ENCODE data around the gene HIVEP3. TPM values are rescaled to one million over a fixed set of nuclear protein-coding genes. Genes with fewer than 3 reads are reported as not detected.
A peak's percentile ranks its signal among the peaks of the same experiment; 100 is the strongest.

The HIVEP3 gene
- total and polyA plus RNA-seq, 3 experiments from 2014 or later = 15.1 to 24.0 (median 23.0) TPM

DNA sequence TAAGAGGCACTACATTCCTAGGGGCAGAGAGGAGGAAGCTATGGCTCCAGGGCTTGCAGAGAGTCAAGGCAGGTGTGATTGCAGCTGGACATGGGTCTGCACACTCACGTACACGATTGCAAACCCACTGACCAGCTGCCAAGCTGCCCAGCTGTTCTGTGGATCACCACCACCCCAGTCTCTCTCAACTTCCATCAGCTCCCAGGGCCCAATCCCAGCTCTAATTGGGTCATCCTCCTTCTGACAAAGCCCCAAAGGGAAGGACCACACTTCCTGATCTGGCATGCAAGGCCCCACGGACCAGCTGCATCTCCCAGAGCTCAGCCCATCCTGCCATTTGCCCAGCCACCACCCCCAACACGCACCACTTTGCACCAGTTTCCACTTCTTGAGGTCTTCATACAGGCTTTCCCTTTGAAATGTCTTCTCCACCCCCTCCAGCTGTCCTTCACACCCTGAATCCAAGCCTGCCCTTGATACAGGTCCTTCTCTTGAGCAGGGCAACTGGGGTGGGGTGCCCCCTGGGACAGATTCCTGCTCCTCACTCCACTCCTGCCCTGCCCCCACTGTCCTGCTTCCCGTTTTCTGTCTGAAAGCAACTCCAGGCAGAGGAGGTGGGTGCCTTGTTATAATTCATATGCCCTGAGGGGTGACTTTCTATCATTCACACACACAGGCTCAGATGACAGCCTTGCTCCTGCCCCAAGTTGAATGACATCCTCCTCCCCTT lies 254.9 kb downstream of the HIVEP3 start:
- CTCF ChIA-PET = interaction anchor here (1.1 kb wide), 1 partner anchor 252 kb away, joined by 3 read pairs; no protein-coding TSS in a partner anchor
- H3K9me3 ChIP-seq (ENCODE audit: low read length) = no peaks in the 10 kb centered on the region
- peaks cover 66 to 87% (median 79%) of the 10 kb centered on the region in 3 donors for H3K4me1 Mint-ChIP-seq
- peak overlapping the region; percentile 69 to 95 (median 92) for H3K27ac Mint-ChIP-seq
- POLR2A ChIA-PET = interaction anchor here (1.8 kb wide), 1 partner anchor 10 kb away, joined by 5 read pairs; no protein-coding TSS in a partner anchor
- H3K27me3 ChIP-seq (ENCODE audit: insufficient read depth, low read length, poor library complexity, severe bottlenecking) = no peaks in the 10 kb centered on the region
- DNase-seq = no peak
- no peaks in the 10 kb centered on the region for H3K27me3 Mint-ChIP-seq
- no peak overlapping the region for H3K4me3 ChIP-seq (ENCODE audit: low read length)
- no peak overlapping the region for H3K27ac ChIP-seq (ENCODE audit: low read depth, low read length)
- H3K36me3 ChIP-seq (ENCODE audit: insufficient read depth, low read length) = no peaks in the 10 kb centered on the region
- no peaks in the 10 kb centered on the region for H3K9me3 Mint-ChIP-seq
- peaks cover 49% of the 10 kb centered on the region for H3K4me1 ChIP-seq (ENCODE audit: insufficient read depth, low read length)
- H3K36me3 Mint-ChIP-seq = peaks cover 0 to 4% (median 1%) of the 10 kb centered on the region in 3 donors
- H3K4me3 Mint-ChIP-seq = peak overlapping the region; percentile 42 to 98 (median 59)

DNA sequence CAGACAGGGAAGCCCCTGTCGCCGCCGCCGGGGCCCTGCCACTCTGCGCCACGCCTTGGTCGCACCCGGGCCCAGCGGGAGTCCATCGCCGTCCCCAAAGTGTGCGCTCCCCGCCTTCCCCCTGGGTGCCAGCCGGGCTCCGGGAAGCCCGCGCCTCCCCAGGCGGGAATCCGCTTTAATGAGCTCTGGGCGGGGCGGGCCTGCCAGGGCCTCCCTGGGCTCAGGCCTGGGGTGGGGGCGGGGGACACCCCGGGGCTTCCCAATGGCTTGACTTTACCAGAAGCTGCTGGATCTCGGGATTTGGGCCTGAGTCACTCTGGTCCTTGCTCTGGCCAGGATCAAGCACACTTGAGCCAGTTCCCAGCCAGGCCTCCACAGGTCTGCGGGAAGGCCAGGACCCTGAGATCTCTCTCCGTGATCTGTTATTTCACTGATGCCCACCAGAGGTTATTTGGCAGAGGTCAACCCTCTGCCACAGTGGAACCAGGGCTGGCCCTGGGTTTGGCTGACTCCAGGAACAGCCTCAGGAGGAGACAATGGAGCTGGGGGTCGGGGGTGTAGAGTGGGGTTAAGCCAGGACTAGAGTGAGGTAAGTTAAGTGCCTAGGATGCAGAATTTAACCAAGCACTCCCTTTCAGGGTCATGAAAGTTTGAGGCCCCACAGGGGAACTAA lies 255.8 kb downstream of the HIVEP3 start:
- peaks cover 0 to 4% (median 1%) of the 10 kb centered on the region in 3 donors for H3K36me3 Mint-ChIP-seq
- DNase-seq = no peak
- Histone ChIP-seq H3K27ac (ENCODE audit: low read depth, low read length) (peak overlapping the region; percentile 58), H3K4me1 (ENCODE audit: insufficient read depth, low read length) (peaks cover 41% of the 10 kb centered on the region), H3K36me3 (ENCODE audit: insufficient read depth, low read length) (no peaks in the 10 kb centered on the region), H3K9me3 (ENCODE audit: low read length) (no peaks in the 10 kb centered on the region), H3K4me3 (ENCODE audit: low read length) (no peak overlapping the region), H3K27me3 (ENCODE audit: insufficient read depth, low read length, poor library complexity, severe bottlenecking) (no peaks in the 10 kb centered on the region)
- POLR2A ChIA-PET = interaction anchor here (1.8 kb wide), 1 partner anchor 11 kb away, joined by 5 read pairs; no protein-coding TSS in a partner anchor
- CTCF ChIA-PET = interaction anchor here (1.1 to 1.6 kb wide), 2 partner anchors 142 to 253 kb away, joined by 3 read pairs; no protein-coding TSS in a partner anchor
- peak overlapping the region; percentile 68 to 98 (median 74) for H3K4me3 Mint-ChIP-seq
- H3K4me1 Mint-ChIP-seq = peaks cover 61 to 86% (median 75%) of the 10 kb centered on the region in 3 donors
- no peaks in the 10 kb centered on the region for H3K27me3 Mint-ChIP-seq
- H3K9me3 Mint-ChIP-seq = no peaks in the 10 kb centered on the region
- peak overlapping the region; percentile 69 to 95 (median 92) for H3K27ac Mint-ChIP-seq

DNA sequence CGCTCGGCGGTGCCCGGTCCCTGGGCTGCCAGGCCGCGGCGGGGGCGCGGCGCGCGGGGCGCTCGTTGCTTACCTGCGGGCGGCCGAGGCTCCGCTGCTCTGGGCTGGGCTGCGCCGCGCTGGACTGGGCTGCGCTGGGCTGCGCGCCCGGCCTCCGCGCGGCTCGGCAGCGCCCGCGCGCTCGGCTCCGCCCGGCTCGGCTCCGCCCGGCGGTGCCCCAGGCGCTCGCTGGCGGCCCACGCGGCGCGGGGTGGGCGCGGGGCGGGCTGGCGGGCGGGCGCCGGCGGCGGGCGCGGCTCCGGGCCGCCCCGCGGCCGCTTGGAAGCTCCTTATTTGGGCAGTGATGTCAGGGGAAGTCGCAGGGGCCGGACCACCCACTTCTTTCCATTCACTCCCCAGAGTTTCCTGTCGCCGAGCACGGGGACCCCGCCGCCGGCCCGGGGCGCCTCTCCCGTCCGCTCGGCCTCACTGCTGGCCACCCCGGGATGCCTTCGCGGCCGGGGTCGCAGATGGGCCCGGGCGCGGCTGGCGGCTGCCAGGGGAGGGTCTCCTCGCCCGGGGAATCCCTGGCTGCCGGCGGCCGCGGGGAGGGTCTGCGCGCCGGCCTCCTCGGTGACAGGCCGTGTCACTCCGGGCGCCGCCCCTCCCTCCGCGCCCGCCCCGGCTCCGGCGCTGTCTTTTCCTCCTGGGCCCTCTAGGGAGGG lies 256.5 kb downstream of the HIVEP3 start:
- H3K27ac ChIP-seq (ENCODE audit: low read depth, low read length) = peak overlapping the region; percentile 58
- peak overlapping the region in 3 of 8 donors; percentile 47 to 82 (median 76) for H3K27ac Mint-ChIP-seq
- ChIA-PET CTCF (interaction anchor here (1.6 kb wide), 1 partner anchor 142 kb away, joined by 3 read pairs; no protein-coding TSS in a partner anchor), POLR2A (no interaction called here)
- H3K4me3 Mint-ChIP-seq = peak overlapping the region in 6 of 7 donors; percentile 29 to 73 (median 60)
- peaks cover 0 to 4% (median 1%) of the 10 kb centered on the region in 3 donors for H3K36me3 Mint-ChIP-seq
- peaks cover 58 to 86% (median 73%) of the 10 kb centered on the region in 3 donors for H3K4me1 Mint-ChIP-seq
- H3K27me3 Mint-ChIP-seq = no peaks in the 10 kb centered on the region
- no peaks in the 10 kb centered on the region for H3K9me3 Mint-ChIP-seq
- no peaks in the 10 kb centered on the region for H3K27me3 ChIP-seq (ENCODE audit: insufficient read depth, low read length, poor library complexity, severe bottlenecking)
- peak; percentile 64 to 85 (median 70) for DNase-seq
- H3K9me3 ChIP-seq (ENCODE audit: low read length) = no peaks in the 10 kb centered on the region
- peaks cover 34% of the 10 kb centered on the region for H3K4me1 ChIP-seq (ENCODE audit: insufficient read depth, low read length)
- H3K36me3 ChIP-seq (ENCODE audit: insufficient read depth, low read length) = no peaks in the 10 kb centered on the region
- H3K4me3 ChIP-seq (ENCODE audit: low read length) = no peak overlapping the region

DNA sequence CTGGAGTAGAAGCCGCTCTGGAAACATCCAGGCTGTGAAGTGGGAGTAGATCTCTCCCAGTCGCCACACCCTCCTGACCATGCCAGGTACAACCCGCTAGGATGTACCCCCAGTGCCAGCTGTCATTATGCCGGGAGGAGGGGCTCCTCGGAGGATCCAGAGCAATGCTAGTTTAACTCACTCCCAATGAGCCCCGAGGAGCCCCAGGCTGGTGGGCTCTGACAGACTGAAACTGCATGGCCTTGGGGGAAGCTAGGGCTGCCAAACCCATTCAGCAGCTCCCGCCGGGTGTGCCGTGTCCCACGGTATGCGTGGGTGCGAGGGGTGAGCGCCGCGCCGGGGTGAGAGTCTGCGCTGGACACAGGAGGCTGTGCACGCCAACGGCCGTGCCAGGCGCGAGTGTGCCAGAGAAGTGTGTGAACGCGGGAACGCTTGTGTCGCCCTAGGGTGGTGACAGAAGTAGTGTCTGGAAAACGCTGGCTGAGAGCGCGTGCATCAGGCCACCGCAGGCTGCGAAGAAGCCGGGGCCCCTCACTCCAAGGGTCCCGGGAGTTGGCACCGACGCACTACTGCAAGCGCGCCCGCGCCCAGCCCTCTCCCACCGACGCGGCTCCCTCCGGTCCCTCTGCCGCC lies 257.2 kb downstream of the HIVEP3 start:
- Histone ChIP-seq H3K9me3 (ENCODE audit: low read length) (no peaks in the 10 kb centered on the region), H3K27ac (ENCODE audit: low read depth, low read length) (no peak overlapping the region), H3K36me3 (ENCODE audit: insufficient read depth, low read length) (no peaks in the 10 kb centered on the region), H3K4me1 (ENCODE audit: insufficient read depth, low read length) (peaks cover 28% of the 10 kb centered on the region), H3K27me3 (ENCODE audit: insufficient read depth, low read length, poor library complexity, severe bottlenecking) (no peaks in the 10 kb centered on the region), H3K4me3 (ENCODE audit: low read length) (peak overlapping the region; percentile 63)
- Mint-ChIP-seq H3K4me3 (peak overlapping the region; percentile 88 to 97 (median 90)), H3K27ac (peak overlapping the region; percentile 71 to 92 (median 80)), H3K27me3 (no peaks in the 10 kb centered on the region), H3K36me3 (peaks cover 0 to 4% (median 1%) of the 10 kb centered on the region in 3 donors), H3K4me1 (peaks cover 56 to 86% (median 73%) of the 10 kb centered on the region in 3 donors), H3K9me3 (no peaks in the 10 kb centered on the region)
- ChIA-PET CTCF (interaction anchor here (1.6 kb wide), 1 partner anchor 143 kb away, joined by 3 read pairs; no protein-coding TSS in a partner anchor), POLR2A (no interaction called here)
- DNase-seq = no peak

DNA sequence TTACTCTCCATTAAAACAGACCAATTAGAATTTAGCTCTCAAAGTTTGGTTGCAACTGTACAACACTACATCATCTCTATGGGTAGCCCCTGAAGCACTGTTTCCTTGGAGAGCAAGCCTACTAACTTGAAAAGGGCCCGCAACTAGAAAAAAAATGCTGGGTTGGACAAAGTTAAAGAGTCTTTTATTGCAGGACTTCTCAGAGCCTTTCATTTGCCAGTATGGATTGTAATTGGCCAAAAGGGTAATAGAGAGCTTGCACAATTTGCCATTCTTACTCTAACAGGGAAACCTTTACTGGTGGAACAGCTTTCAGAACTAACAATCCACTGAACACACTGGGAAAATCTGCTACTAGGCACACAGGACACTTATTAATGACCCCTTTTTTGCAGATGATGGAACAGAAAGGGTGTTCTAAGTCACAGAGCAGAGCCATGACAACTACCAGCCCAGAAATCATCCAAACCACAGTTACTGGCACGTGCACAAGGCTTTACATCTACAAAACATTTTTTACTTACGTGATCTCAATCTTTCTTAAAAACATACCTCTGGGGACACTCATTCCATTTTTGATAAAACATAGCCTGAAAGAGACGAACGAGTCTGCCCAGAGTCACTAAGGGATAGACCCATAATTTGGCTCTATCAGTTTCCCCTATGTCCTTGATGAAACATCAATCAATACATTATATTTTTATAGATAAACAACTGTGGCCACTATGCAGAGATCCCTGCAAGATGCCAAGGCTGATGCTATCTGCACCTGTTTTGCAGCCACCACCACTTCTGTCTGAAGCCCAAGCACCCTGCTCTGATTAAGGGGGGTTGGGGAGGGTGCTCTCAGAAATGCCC lies 257.9 kb downstream of the HIVEP3 start:
- H3K27ac Mint-ChIP-seq = peak overlapping the region in 7 of 8 donors; percentile 27 to 92 (median 67)
- Histone ChIP-seq H3K4me1 (ENCODE audit: insufficient read depth, low read length) (peaks cover 28% of the 10 kb centered on the region), H3K4me3 (ENCODE audit: low read length) (peak overlapping the region; percentile 63), H3K9me3 (ENCODE audit: low read length) (no peaks in the 10 kb centered on the region), H3K27ac (ENCODE audit: low read depth, low read length) (no peak overlapping the region), H3K36me3 (ENCODE audit: insufficient read depth, low read length) (no peaks in the 10 kb centered on the region), H3K27me3 (ENCODE audit: insufficient read depth, low read length, poor library complexity, severe bottlenecking) (no peaks in the 10 kb centered on the region)
- ChIA-PET POLR2A (no interaction called here), CTCF (no interaction called here)
- peaks cover 55 to 86% (median 73%) of the 10 kb centered on the region in 3 donors for H3K4me1 Mint-ChIP-seq
- no peak for DNase-seq
- H3K27me3 Mint-ChIP-seq = no peaks in the 10 kb centered on the region
- H3K4me3 Mint-ChIP-seq = peak overlapping the region; percentile 88 to 97 (median 90)
- H3K9me3 Mint-ChIP-seq = no peaks in the 10 kb centered on the region
- peaks cover 0 to 4% (median 1%) of the 10 kb centered on the region in 3 donors for H3K36me3 Mint-ChIP-seq

DNA sequence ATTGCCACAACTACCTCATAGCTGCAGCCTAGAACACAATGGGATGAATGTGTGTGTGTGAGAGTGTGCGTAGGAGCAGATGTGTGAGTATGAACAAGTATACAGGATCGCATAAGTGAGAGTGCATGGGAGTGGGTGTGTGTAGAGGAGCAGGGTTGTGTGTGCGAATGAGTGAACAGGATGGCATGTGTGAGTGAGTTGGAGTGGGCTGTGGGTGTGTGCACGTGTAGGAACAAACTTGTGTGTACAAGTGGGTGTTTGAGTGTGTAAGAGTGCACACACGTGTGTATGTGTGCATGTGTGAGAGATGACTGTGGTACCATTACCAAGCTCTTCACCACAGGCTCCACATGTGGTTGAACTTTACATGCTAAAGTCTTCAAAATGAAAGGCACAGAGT lies 258.8 kb downstream of the HIVEP3 start:
- peaks cover 0 to 4% (median 1%) of the 10 kb centered on the region in 3 donors for H3K36me3 Mint-ChIP-seq
- DNase-seq = no peak
- no peaks in the 10 kb centered on the region for H3K36me3 ChIP-seq (ENCODE audit: insufficient read depth, low read length)
- H3K27me3 Mint-ChIP-seq = no peaks in the 10 kb centered on the region
- H3K4me1 ChIP-seq (ENCODE audit: insufficient read depth, low read length) = peaks cover 29% of the 10 kb centered on the region
- H3K9me3 Mint-ChIP-seq = no peaks in the 10 kb centered on the region
- peaks cover 52 to 83% (median 67%) of the 10 kb centered on the region in 3 donors for H3K4me1 Mint-ChIP-seq
- peak overlapping the region in 3 of 7 donors; percentile 22 to 69 (median 41) for H3K4me3 Mint-ChIP-seq
- no peaks in the 10 kb centered on the region for H3K9me3 ChIP-seq (ENCODE audit: low read length)
- CTCF ChIA-PET = no interaction called here
- H3K4me3 ChIP-seq (ENCODE audit: low read length) = no peak overlapping the region
- no peak overlapping the region for H3K27ac ChIP-seq (ENCODE audit: low read depth, low read length)
- peak overlapping the region in 2 of 8 donors; percentile 15 to 27 for H3K27ac Mint-ChIP-seq
- no peaks in the 10 kb centered on the region for H3K27me3 ChIP-seq (ENCODE audit: insufficient read depth, low read length, poor library complexity, severe bottlenecking)
- POLR2A ChIA-PET = no interaction called here

DNA sequence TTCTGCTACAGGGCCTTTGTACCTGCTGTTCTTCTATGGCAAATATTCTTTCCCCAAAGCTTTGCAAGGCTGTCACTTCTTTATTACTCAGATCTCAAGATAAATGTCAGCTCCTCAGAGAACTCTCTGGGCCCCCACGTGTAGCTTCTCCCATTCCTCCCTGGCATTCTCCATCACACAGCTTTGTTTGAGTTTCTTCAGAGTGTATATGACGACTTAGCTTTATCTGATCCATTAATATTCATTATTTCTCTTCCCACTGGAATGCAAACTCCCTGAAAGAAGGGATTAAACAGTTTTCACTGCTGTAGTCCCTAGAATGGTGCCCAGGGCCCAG lies 259.6 kb downstream of the HIVEP3 start:
- ChIA-PET CTCF (interaction anchor here (1.3 kb wide), 1 partner anchor 14 kb away, joined by 3 read pairs; no protein-coding TSS in a partner anchor), POLR2A (no interaction called here)
- H3K27ac Mint-ChIP-seq = no peak overlapping the region

More for the DNA sequence above, 259.6 kb downstream of the HIVEP3 start:
- H3K4me3 ChIP-seq (ENCODE audit: low read length) = no peak overlapping the region
- H3K27me3 ChIP-seq (ENCODE audit: insufficient read depth, low read length, poor library complexity, severe bottlenecking) = no peaks in the 10 kb centered on the region
- H3K9me3 ChIP-seq (ENCODE audit: low read length) = no peaks in the 10 kb centered on the region
- Mint-ChIP-seq H3K27me3 (no peaks in the 10 kb centered on the region), H3K4me3 (peak overlapping the region in 1 of 7 donors; percentile 69), H3K36me3 (peaks cover 0 to 4% (median 1%) of the 10 kb centered on the region in 3 donors), H3K4me1 (peaks cover 45 to 79% (median 61%) of the 10 kb centered on the region in 3 donors), H3K9me3 (no peaks in the 10 kb centered on the region)
- no peak overlapping the region for H3K27ac ChIP-seq (ENCODE audit: low read depth, low read length)
- no peaks in the 10 kb centered on the region for H3K36me3 ChIP-seq (ENCODE audit: insufficient read depth, low read length)
- no peak for DNase-seq
- H3K4me1 ChIP-seq (ENCODE audit: insufficient read depth, low read length) = peaks cover 29% of the 10 kb centered on the region
